AG09309 (cell line): Measurements from ENCODE around the gene GCA.
A peak's percentile ranks its signal among the peaks of the same experiment; 100 is the strongest.

Experiments
- DNase-seq: peaks from one replicate; pipeline ENCODE4 v3.0.0-alpha.2; 2010; ENCODE audit warnings: low read depth
- H3K4me3 ChIP-seq: 2 replicates; pipeline ENCODE4 v1.5.1; 2011; ENCODE audit warnings: mild to moderate bottlenecking, low read depth, low read length, moderate library complexity; ENCODE audit not compliant: control insufficient read depth
- TF ChIP-seq, protein P1 (sequence below): IDR thresholded peaks from 2 replicates; pipeline ENCODE4 v1.5.1; 2011; ENCODE audit warnings: mild to moderate bottlenecking, low read depth, low read length, inconsistent platforms; ENCODE audit not compliant: insufficient read depth, control insufficient read depth; ENCODE audit errors: missing control alignments

The GCA gene

GRCh38 chr2:162327806-162328205, 16.1 kb upstream of the GCA start:
- no peak overlapping the region for H3K4me3 ChIP-seq
- TF ChIP-seq, protein P1, sequence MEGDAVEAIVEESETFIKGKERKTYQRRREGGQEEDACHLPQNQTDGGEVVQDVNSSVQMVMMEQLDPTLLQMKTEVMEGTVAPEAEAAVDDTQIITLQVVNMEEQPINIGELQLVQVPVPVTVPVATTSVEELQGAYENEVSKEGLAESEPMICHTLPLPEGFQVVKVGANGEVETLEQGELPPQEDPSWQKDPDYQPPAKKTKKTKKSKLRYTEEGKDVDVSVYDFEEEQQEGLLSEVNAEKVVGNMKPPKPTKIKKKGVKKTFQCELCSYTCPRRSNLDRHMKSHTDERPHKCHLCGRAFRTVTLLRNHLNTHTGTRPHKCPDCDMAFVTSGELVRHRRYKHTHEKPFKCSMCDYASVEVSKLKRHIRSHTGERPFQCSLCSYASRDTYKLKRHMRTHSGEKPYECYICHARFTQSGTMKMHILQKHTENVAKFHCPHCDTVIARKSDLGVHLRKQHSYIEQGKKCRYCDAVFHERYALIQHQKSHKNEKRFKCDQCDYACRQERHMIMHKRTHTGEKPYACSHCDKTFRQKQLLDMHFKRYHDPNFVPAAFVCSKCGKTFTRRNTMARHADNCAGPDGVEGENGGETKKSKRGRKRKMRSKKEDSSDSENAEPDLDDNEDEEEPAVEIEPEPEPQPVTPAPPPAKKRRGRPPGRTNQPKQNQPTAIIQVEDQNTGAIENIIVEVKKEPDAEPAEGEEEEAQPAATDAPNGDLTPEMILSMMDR = no peak
- DNase-seq = no peak

DNA sequence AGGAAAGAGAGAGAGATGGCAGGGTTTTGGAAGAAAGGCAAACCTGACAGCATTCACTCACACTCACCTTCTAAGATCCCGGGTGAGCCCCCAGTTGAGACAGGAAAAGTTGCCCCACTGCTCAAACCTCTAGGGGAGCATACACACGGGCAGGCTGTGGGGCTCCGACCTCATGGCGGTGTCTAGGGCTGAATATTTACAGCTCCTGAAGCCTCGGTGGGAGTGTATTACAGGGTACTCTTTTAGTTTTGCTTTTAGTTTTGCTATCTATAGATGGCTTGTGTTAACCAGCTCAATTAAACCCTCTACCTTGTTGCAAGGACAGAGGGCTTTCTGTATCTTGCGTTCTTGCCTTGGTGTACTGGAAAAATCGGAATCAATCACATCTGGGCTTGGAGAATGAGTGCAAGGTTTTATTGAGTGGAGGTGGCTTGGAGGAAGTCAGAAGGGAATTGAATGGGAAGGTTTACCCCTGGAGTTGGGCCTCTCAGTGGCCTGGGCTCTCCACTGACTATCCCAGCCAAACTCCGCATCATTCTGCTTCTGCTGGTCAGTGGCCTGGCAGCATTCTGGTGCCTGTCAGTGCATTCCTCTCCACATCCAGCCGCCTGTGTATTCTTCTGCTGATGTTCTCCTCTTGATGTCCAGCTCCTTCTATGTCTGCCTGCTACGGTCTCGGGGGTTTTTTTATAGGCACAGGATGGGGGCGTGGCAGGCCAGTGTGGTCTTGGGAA, 15.3 kb upstream of the GCA start:
- H3K4me3 ChIP-seq = no peak overlapping the region
- DNase-seq = no peak
- TF ChIP-seq, protein P1 = no peak

GRCh38 chr2:162330881-162331280, 13.1 kb upstream of the GCA start:
- TF ChIP-seq, protein P1 = no peak
- no peak for DNase-seq
- no peak overlapping the region for H3K4me3 ChIP-seq

- no peak overlapping the region for H3K4me3 ChIP-seq
- DNase-seq = no peak
- TF ChIP-seq, protein P1 = peak; percentile 48
These were observed 10.0 kb upstream of the GCA start for GRCh38 chr2:162333968-162334367.

- H3K4me3 ChIP-seq = no peak overlapping the region
- TF ChIP-seq, protein P1 = no peak
- DNase-seq = no peak
These were observed 6.1 kb upstream of the GCA start for GRCh38 chr2:162337868-162338267.

DNA sequence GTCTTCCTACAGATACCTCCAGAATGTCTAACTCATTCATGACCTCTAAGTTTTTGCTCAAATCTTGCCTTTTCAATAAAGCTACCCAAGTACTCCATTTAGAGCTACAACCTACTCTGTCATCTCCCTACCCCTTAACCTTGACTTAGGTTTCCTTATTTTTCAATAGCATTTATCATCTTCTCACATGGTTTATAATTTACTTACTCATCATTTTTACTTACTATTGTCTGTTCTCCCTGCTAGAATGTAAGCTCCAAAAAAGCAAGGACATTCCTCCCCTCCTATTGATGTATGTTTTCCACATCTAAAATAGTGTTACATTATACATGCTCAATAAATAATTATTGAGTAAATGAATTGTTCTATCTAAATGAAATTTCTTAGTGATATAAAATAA, 3.1 kb upstream of the GCA start:
- TF ChIP-seq, protein P1 = no peak
- no peak for DNase-seq
- no peak overlapping the region for H3K4me3 ChIP-seq
